Subcutaneous abdominal adipose tissue (tissue), 5 donors: Measurements from ENCODE around the gene IER3IP1.
A peak's percentile ranks its signal among the peaks of the same experiment; 100 is the strongest.
"Not testable (repeated sequence)": the region's sequence is repeated elsewhere in the genome, so short reads cannot be mapped to it uniquely, and the experiment has no call there.

ENCODE experiments used
- H3K27ac ChIP-seq: one replicate; pipeline ENCODE4 v1.7.0; 2013; ENCODE audit warnings: low read depth, mild to moderate bottlenecking, inconsistent platforms, low read length, moderate library complexity
- H3K27me3 ChIP-seq, 5 donors: one replicate each; pipeline ENCODE4 v1.7.0; 2013; ENCODE audit warnings: low read length in 5 of 5, inconsistent platforms in 1 of 5; ENCODE audit not compliant: control insufficient read depth in 5 of 5, insufficient read depth in 4 of 5
- H3K36me3 ChIP-seq, 5 donors: one replicate each; pipeline ENCODE4 v1.7.0; 2013; ENCODE audit warnings: low read length in 5 of 5; ENCODE audit not compliant: control insufficient read depth in 5 of 5, insufficient read depth in 5 of 5
- H3K4me1 ChIP-seq, 5 donors: one replicate each; pipeline ENCODE4 v1.7.0; 2013; ENCODE audit warnings: low read length in 5 of 5, mild to moderate bottlenecking in 3 of 5, moderate library complexity in 1 of 5; ENCODE audit not compliant: control insufficient read depth in 5 of 5, insufficient read depth in 5 of 5
- H3K4me3 ChIP-seq, 5 donors: one replicate each; pipeline ENCODE4 v1.7.0; 2013; ENCODE audit warnings: low read length in 5 of 5, low read depth in 1 of 5
- H3K9ac ChIP-seq, 5 donors: one replicate each; pipeline ENCODE4 v1.7.0; 2013; ENCODE audit warnings: low read length in 5 of 5, mild to moderate bottlenecking in 4 of 5, moderate library complexity in 3 of 5
- H3K9me3 ChIP-seq, 5 donors: one replicate each; pipeline ENCODE4 v1.7.0; 2013; ENCODE audit warnings: low read length in 5 of 5; ENCODE audit not compliant: control insufficient read depth in 5 of 5
- donor health status: healthy.
- donor health status: healthy.
- donor health status: healthy.
- donor health status: healthy.
- donor health status: healthy.

Gene IER3IP1, protein sequence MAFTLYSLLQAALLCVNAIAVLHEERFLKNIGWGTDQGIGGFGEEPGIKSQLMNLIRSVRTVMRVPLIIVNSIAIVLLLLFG

DNA sequence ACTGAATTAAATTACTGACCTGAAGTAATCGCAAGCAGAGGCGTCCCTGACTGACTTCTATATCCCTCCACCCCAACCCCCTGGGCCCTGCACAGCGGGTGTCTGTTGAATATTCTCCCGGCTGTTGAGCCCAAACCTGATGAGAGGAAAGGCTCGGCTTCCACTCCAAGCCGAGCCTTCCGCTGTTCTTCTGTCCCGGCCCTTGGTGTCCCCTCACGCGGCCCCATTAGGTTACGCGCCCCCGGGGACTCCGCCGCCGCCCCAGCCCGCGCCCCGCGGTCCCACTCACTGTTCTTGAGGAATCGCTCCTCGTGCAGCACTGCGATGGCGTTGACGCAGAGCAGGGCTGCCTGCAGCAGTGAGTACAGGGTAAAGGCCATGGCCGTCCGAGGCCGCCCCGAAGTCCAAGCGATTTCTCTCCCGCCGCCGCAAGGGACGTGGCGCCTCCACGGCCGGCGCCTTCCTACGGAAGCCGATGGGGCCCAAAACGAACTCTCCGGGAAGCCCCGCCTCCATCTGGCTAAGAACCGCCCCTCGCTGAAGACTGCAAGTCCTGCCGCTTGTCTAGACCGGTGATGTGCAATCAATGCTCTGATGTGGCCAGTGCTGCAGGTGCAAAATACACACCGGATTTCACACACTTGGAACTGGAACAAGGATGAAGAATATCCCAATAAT lies at the start of gene IER3IP1:
IER3IP1 (minus strand) TSS at position 467 of the 678 bp plus-strand sequence; CDS start at position 380, 87 bp downstream.
- no peaks in the 10 kb centered on the region for H3K36me3 ChIP-seq
- peaks cover 4 to 28% (median 16%) of the 10 kb centered on the region in 5 donors for H3K4me1 ChIP-seq
- no peaks in the 10 kb centered on the region for H3K9me3 ChIP-seq
- H3K9ac ChIP-seq, result peak within 1 kb of the TSS; percentile 66 to 96 (median 93)
- H3K27ac ChIP-seq, result peak within 1 kb of the TSS; percentile 77
- peak within 1 kb of the TSS; percentile 74 to 94 (median 87) for H3K4me3 ChIP-seq
- peaks cover 0 to 2% (median 0%) of the 10 kb centered on the region in 5 donors for H3K27me3 ChIP-seq

GRCh38 chr18:47215554-47216138 lies 39.5 kb upstream of the IER3IP1 start:
- peaks cover 2 to 13% (median 8%) of the 10 kb centered on the region in 5 donors for H3K27me3 ChIP-seq
- no peak overlapping the region for H3K4me3 ChIP-seq
- H3K9me3 ChIP-seq, result no peaks in the 10 kb centered on the region
- no peaks in the 10 kb centered on the region for H3K36me3 ChIP-seq
- no peaks in the 10 kb centered on the region for H3K4me1 ChIP-seq
- H3K27ac ChIP-seq, result no peak overlapping the region
- no peak overlapping the region for H3K9ac ChIP-seq

DNA sequence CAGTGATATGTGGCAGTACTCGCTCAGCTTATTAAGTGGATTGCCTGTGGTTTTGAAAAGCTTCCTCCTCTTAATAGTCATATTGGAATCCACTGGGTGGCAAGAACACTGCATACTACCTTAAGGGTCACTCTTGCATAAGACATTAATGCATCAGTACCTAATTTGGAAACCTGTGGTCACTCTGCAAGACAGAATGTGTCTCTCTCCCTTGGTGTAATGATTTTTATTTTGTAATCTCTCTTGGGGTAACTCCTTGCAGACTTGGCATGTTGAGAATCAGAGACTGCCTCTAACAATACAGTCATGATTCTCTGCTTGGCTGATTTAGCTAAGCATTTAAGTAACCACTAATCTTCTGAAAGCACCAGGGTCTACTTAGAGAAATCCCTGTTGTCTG lies 33.0 kb upstream of the IER3IP1 start:
- Histone ChIP-seq H3K27me3 (peaks cover 4 to 12% (median 9%) of the 10 kb centered on the region in 5 donors), H3K4me3 (no peak overlapping the region), H3K9ac (no peak overlapping the region), H3K4me1 (no peaks in the 10 kb centered on the region), H3K9me3 (no peaks in the 10 kb centered on the region), H3K36me3 (no peaks in the 10 kb centered on the region), H3K27ac (no peak overlapping the region)

DNA sequence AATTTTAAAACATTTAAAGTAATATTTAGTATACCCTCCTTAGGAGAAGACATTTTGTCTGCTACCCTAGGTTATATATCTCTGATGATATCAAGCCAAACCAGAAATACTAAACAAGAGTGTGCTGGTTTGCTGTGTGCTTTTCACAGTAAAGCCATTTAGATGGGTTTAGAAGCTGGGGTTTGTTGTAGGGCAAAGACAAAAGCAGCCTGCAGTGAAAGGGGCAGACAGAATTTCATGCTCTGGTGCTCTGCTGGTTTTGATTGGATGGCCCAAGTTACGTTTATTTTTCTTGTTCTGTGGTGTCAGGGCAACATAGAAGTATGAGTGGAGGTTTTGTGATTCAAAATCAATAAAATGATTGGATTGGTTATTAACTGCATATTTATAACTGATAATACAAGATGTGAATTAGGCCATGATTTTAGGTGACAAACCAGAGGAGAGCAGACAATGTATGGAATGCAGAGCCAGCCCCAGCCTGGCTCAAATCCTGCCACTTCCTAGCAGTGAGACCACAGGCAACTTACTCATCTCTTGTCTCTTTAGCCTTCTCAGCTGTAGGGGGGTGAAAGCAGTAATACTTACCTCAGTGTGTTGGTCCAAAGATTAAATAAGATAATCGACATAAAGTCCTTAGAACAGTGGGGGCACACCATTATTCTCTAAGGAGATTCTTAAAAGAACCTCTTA lies 30.9 kb upstream of the IER3IP1 start:
- H3K27me3 ChIP-seq, result peaks cover 2 to 8% (median 3%) of the 10 kb centered on the region in 5 donors
- H3K4me3 ChIP-seq, result no peak overlapping the region
- no peak overlapping the region for H3K27ac ChIP-seq
- H3K9me3 ChIP-seq, result no peaks in the 10 kb centered on the region
- H3K9ac ChIP-seq, result no peak overlapping the region
- no peaks in the 10 kb centered on the region for H3K36me3 ChIP-seq
- H3K4me1 ChIP-seq, result no peaks in the 10 kb centered on the region

GRCh38 chr18:47204908-47205522 lies 28.9 kb upstream of the IER3IP1 start:
- Histone ChIP-seq H3K27me3 (peaks cover 0 to 7% (median 2%) of the 10 kb centered on the region in 5 donors), H3K9ac (no peak overlapping the region), H3K9me3 (no peaks in the 10 kb centered on the region)

GRCh38 chr18:47203626-47204464 lies 27.7 kb upstream of the IER3IP1 start:
- no peaks in the 10 kb centered on the region for H3K4me1 ChIP-seq
- H3K9me3 ChIP-seq, result no peaks in the 10 kb centered on the region
- no peak overlapping the region for H3K27ac ChIP-seq
- no peak overlapping the region for H3K9ac ChIP-seq
- no peaks in the 10 kb centered on the region for H3K36me3 ChIP-seq
- H3K27me3 ChIP-seq, result peaks cover 0 to 3% (median 0%) of the 10 kb centered on the region in 5 donors
- H3K4me3 ChIP-seq, result no peak overlapping the region

More at GRCh38 chr18:47204908-47205522, 28.9 kb upstream of the IER3IP1 start:
- Histone ChIP-seq H3K4me3 (no peak overlapping the region), H3K27ac (no peak overlapping the region), H3K36me3 (no peaks in the 10 kb centered on the region), H3K4me1 (no peaks in the 10 kb centered on the region)

DNA sequence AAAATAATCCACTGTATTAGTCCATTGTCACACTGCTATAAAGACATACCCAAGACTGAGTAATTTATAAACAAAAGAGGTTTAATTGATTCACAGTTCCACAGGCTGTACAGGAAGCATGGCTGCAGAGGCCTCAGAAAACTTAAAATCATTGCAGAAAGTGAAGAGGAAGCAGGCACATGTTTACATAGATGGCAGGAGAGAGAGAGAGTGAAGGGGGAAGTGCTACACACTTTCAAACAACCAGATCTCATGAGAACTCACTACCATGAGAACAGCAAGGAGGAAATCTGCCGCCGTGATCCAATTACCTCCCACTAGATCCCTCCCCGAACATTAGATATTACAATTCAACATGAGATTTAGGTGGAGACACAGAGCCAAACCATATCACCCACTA lies 19.8 kb upstream of the IER3IP1 start:
- H3K36me3 ChIP-seq, H3K9me3 ChIP-seq, H3K27me3 ChIP-seq, H3K9ac ChIP-seq, H3K4me3 ChIP-seq, H3K27ac ChIP-seq, H3K4me1 ChIP-seq: not testable (repeated sequence)

- no peak overlapping the region for H3K4me3 ChIP-seq
- no peak overlapping the region for H3K9ac ChIP-seq
- H3K9me3 ChIP-seq, result no peaks in the 10 kb centered on the region
- no peaks in the 10 kb centered on the region for H3K4me1 ChIP-seq
- peaks cover 0 to 9% (median 3%) of the 10 kb centered on the region in 5 donors for H3K27me3 ChIP-seq
- H3K27ac ChIP-seq, result no peak overlapping the region
- H3K36me3 ChIP-seq, result no peaks in the 10 kb centered on the region
These were observed 15.8 kb upstream of the IER3IP1 start for GRCh38 chr18:47191961-47192360.

DNA sequence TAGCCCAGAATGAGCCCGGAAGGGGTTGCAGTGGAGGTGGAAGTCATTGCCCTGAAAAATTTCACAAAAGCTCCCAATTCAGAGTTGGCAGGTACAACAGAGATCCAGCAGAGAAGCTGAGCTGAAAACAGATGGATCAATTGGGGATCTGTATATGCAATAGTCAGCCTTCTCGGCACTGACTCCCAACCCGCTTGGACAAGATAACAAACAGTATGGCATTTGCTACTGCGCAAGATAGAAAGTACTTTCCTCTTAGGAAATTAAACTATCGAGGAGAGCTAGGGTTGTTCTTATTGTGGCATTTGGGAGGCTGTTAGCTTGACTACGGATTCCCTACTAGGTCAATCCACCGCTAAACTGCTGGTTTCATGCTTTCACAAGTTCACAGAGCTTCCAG lies 11.6 kb upstream of the IER3IP1 start:
- H3K9me3 ChIP-seq, result no peaks in the 10 kb centered on the region
- H3K36me3 ChIP-seq, result no peaks in the 10 kb centered on the region
- H3K27ac ChIP-seq, result no peak overlapping the region
- no peak overlapping the region for H3K9ac ChIP-seq
- no peaks in the 10 kb centered on the region for H3K4me1 ChIP-seq
- peaks cover 0 to 7% (median 2%) of the 10 kb centered on the region in 5 donors for H3K27me3 ChIP-seq
- H3K4me3 ChIP-seq, result no peak overlapping the region
